GM13976 (cell line): ENCODE results near the gene DSCAML1.

ENCODE experiments used
- DNase-seq: peaks from one replicate; pipeline ENCODE4 v3.0.0; 2012; ENCODE audit warnings: low spot score
- CTCF ChIP-seq: IDR thresholded peaks from 2 replicates; pipeline ENCODE4 v1.5.1; 2012; ENCODE audit warnings: borderline replicate concordance, mild to moderate bottlenecking; ENCODE audit not compliant: insufficient read depth; ENCODE audit errors: extremely low read depth, missing control alignments, control extremely low read depth
- in situ Hi-C: fragments of 300-500 bp; cut with MboI; formaldehyde crosslinking; loops from one replicate; pipeline ENCODE4 v1.12.0; 2022; ENCODE audit warnings: low sequenced_read_pairs, mixed read lengths, inconsistent platforms; ENCODE audit not compliant: unreplicated experiment

DSCAML1 gene

GRCh38 chr11:117647207-117647606, 149.8 kb downstream of the DSCAML1 start:
- no peak for DNase-seq
- TF ChIP-seq CTCF = no peak
- in situ Hi-C loops = no loop called here

GRCh38 chr11:117646411-117646810, 150.6 kb downstream of the DSCAML1 start:
- TF ChIP-seq CTCF = no peak
- no peak for DNase-seq
- in situ Hi-C loops = no loop called here

DNA sequence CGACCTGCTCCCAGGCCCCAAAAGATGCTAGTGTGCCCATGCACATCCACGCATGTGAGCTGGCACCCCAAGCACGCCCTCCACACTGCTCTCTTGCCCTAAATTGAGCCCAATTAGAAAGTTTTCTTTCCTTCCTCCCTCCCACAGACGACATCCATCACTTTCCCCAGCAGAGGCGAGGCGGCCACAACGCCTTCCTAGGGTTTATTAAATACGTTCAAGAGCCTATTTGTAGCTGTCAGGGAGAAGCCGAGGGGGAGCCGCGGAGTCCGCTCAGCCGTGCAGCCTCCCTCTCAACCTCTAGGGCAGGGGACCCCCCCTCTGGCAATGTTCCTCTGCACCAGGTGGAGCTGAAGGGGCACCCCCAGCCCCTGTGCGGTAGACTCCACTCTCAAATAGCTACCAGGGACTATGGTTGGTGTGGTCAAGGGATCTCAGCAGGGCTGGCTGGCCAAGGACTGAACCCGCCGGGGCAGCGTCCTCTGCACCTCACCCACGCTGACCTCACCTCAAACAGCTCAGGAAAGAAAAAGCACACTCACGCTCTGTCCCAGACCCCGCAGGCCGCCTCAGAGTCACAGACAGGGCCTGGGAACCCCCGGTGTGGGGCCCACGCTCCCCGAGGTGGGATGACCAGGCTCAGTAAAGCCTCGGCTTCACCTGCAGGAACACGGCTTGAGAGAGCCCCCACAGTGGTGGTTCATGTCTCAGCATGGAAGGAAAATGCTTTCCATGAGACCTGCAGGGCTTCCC, 152.4 kb downstream of the DSCAML1 start:
- DNase-seq = no peak
- in situ Hi-C loops = no loop called here
- no peak for TF ChIP-seq CTCF

DNA sequence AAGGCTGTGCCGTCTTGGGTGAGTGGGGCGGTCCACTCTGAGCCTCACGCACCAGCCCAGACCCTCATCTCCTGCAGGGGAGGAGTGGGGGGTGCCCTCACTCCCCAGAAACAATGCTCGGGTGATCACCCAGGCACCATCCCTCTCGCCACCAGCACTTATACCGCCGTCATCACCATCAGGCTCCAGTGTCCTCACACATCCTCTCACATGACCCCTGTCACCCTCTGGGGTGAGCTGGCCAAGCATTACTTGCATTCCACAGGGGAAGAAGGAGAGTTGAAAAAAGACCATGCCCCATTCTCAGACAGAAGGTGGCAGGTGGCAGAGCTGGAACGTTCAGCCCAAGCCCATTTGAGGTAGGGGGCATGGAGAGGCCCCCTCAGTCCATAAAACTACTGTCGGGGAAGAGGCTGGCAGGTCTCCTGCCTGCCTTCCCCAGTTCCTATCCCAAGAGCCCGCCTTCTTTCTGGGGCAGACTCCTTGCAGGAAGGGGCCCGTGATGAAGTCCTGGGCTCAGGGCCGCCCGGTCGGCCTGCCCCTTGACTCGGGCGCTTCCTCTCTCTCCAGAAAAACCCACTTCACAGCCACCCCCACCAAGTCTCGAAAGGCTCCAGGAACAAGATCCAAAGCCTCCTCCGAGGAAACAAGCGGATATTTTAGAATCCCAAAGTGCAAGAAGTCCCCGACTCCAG, 153.3 kb downstream of the DSCAML1 start:
- in situ Hi-C loops = no loop called here

DNA sequence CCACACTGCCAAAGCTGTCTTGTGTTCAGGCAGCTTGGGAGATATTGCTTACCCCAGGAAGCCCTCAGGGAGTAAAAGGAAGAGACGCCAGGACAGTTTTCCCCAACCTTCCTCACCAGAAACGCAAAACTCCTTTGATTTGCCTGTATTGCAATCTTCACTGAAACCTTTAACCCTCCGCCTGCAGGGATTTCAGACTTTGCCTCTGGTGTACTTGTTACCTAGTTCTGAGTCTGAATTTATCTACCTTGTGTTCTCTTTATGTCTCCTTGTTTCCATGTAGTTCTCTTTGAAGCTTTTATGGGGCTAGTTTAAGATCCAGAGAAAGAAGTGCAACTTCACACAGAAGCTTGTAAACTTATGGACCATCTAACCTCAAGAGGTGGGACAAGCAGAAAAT, 154.2 kb downstream of the DSCAML1 start:
- no peak for DNase-seq
- no peak for TF ChIP-seq CTCF
- in situ Hi-C loops = no loop called here

More for the DNA sequence above, 153.3 kb downstream of the DSCAML1 start:
- TF ChIP-seq CTCF = no peak
- DNase-seq = no peak

- no peak for TF ChIP-seq CTCF
- in situ Hi-C loops = no loop called here
- DNase-seq = no peak
Measured at GRCh38 chr11:117642396-117642795, 154.6 kb downstream of the DSCAML1 start.
